NB4 (cell line): Measurements from ENCODE around the gene ANKRD33B.

ENCODE experiments used
- POLR2A ChIP-seq: IDR thresholded peaks from 2 replicates; pipeline ENCODE4 v1.6.1; 2011; ENCODE audit warnings: mild to moderate bottlenecking; ENCODE audit not compliant: insufficient read length; ENCODE audit errors: extremely low read depth
- TF ChIP-seq, protein P1 (sequence below): IDR thresholded peaks from one replicate; pipeline ENCODE4 v1.5.1; 2012; ENCODE audit warnings: low read depth, low read length

- TF ChIP-seq, protein P1, sequence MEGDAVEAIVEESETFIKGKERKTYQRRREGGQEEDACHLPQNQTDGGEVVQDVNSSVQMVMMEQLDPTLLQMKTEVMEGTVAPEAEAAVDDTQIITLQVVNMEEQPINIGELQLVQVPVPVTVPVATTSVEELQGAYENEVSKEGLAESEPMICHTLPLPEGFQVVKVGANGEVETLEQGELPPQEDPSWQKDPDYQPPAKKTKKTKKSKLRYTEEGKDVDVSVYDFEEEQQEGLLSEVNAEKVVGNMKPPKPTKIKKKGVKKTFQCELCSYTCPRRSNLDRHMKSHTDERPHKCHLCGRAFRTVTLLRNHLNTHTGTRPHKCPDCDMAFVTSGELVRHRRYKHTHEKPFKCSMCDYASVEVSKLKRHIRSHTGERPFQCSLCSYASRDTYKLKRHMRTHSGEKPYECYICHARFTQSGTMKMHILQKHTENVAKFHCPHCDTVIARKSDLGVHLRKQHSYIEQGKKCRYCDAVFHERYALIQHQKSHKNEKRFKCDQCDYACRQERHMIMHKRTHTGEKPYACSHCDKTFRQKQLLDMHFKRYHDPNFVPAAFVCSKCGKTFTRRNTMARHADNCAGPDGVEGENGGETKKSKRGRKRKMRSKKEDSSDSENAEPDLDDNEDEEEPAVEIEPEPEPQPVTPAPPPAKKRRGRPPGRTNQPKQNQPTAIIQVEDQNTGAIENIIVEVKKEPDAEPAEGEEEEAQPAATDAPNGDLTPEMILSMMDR, result no peak
- TF ChIP-seq POLR2A, result no peak
These were observed 4.0 kb downstream of the ANKRD33B start for GRCh38 chr5:10567781-10568321.
